ENCODE measurements around the gene UGT1A4. TPM values are rescaled to one million over a fixed set of nuclear protein-coding genes. Genes with fewer than 3 reads are reported as not detected.

UGT1A4 gene
- not detected in 2 replicates for total RNA-seq

DNA sequence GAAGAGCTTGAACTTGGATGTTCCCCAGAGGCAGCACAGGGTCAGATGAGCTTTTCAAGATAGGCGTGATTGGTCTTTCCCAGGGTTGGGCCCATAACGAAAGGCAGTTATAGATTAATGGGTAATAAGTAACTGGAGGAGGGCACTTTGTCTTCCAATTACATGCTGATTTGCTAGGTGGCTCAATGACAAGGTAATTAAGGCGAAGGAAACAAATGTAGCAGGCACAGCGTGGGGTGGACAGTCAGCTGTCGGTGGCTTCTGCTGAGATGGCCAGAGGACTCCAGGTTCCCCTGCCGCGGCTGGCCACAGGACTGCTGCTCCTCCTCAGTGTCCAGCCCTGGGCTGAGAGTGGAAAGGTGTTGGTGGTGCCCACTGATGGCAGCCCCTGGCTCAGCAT is at the start of gene UGT1A4:
UGT1A4 (plus strand) TSS at position 185 of the 400 bp plus-strand sequence; CDS start at position 270, 85 bp downstream.

GRCh38 chr2:233671290-233672161 is 47.0 kb upstream of the UGT1A4 start, which contains the start of gene UGT1A9:
Gene UGT1A9 (plus strand): TSS chr2:233671898. CDS start chr2:233671935, 37 bp downstream.

DNA sequence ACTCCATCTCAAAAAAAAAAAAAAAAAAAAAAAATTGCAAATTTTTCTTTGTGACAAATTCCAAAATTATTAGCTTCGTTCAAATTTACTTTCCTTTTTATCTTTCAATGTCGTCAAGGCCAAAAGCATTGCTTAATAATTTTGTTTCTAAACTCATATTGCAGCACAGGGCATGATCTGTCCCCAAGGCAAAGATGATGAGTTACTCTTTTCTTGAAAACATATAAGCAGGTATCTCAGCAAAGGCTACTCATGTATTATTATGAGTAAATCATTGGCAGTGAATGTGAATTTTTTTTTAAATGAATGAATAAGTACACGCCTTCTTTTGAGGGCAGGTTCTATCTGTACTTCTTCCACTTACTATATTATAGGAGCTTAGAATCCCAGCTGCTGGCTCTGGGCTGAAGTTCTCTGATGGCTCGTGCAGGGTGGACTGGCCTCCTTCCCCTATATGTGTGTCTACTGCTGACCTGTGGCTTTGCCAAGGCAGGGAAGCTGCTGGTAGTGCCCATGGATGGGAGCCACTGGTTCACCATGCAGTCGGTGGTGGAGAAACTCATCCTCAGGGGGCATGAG is 36.9 kb upstream of the UGT1A4 start, which contains the start of gene UGT1A7:
UGT1A7 (plus strand) TSS at position 381 of the 579 bp plus-strand sequence; CDS start at position 418, 37 bp downstream.

DNA sequence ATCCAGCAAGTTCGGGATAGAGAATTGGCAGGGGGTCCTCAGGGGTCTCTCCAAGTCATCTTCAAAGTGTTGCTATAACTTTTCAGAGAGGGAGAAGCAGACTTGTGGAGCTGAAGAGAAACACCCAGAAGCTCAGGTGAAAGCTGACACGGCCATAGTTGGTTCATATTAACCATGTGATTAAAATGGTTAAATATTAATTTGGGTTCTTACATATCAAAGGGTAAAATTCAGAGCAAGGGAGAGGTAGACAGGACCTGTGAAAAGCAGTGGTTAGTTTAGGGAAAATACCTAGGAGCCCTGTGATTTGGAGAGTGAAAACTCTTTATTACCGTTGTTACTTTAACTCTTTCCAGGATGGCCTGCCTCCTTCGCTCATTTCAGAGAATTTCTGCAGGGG is 25.9 kb upstream of the UGT1A4 start, which contains the start of gene UGT1A6:
UGT1A6 (plus strand) TSS at position 243 of the 400 bp plus-strand sequence; CDS start at position 358, 115 bp downstream.

GRCh38 chr2:233712611-233713261 is 5.8 kb upstream of the UGT1A4 start, which contains the start of gene UGT1A5:
Gene UGT1A5 (plus strand): TSS chr2:233712907. CDS start chr2:233712992, 85 bp downstream.

DNA sequence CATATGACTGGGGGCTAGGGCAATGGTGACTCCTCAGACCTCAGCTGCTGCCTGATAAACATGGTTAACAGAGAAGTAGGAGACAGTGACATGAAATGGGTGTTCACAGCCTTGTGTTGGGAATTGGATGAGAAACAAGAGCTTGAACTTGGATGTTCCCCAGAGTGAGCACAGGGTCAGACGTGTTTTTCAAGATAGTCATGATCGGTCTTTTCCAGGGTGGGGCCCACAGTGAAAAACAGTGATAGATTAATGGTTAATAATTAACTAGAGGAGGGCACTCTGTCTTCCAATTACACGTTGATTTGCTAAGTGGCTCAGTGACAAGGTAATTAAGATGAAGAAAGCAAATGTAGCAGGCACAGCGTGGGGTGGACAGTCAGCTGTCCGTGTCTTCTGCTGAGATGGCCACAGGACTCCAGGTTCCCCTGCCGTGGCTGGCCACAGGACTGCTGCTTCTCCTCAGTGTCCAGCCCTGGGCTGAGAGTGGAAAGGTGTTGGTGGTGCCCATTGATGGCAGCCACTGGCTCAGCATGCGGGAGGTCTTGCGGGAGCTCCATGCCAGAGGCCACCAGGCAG is 10.3 kb downstream of the UGT1A4 start, which contains the start of gene UGT1A3:
UGT1A3 (plus strand) TSS at position 320 of the 579 bp plus-strand sequence; CDS start at position 405, 85 bp downstream.

GRCh38 chr2:233760043-233760442 is 41.5 kb downstream of the UGT1A4 start, which contains the start of gene UGT1A1:
Gene UGT1A1 (plus strand): TSS chr2:233760270. CDS start chr2:233760288, 18 bp downstream.

DNA sequence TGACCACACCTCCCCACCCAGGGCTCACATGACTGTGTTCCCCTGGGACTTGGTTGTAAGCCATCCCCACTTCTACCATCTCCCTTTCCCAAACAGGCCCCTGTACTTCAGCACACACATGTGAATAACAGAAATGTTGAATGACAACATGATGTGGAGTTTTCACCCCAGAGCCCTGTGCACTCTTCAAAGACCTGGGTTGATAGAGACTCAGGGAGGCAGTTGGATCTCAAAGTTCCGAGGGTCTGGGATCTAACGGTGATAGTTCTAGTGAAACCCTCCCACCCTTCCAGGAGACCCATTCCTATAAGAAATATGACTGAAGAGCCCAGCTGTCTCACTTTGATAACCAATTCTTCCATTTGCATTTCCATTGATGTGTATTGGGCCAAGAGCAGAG is 59.5 kb downstream of the UGT1A4 start, which contains the start of gene MROH2A:
MROH2A (plus strand) TSS at position 301 of the 400 bp plus-strand sequence. CDS start 1,029 bp downstream, outside the sequence.

Other genes starting within 250 kb of the UGT1A4 start
- 29.3 and 37.9 TPM in 2 replicates for gene USP40, start 152.0 kb upstream of the UGT1A4 start, total RNA-seq
- gene UGT1A8, start 101.1 kb upstream of the UGT1A4 start, total RNA-seq, result not detected in 2 replicates
- 0.22 TPM in 1 of 2 replicates, not detected in the other for gene UGT1A10, start 82.3 kb upstream of the UGT1A4 start, total RNA-seq
- gene UGT1A9, start 46.8 kb upstream of the UGT1A4 start, total RNA-seq, result not detected in 2 replicates
- not detected in 2 replicates for gene UGT1A7, start 36.8 kb upstream of the UGT1A4 start, total RNA-seq
- not detected in 2 replicates for gene UGT1A6, start 25.8 kb upstream of the UGT1A4 start, total RNA-seq
- gene UGT1A5, start 5.8 kb upstream of the UGT1A4 start, total RNA-seq, result not detected in 2 replicates
- not detected in 2 replicates for gene UGT1A3, start 10.3 kb downstream of the UGT1A4 start, total RNA-seq
- gene UGT1A1, start 41.5 kb downstream of the UGT1A4 start, total RNA-seq, result not detected in 2 replicates
- gene MROH2A, start 59.6 kb downstream of the UGT1A4 start, total RNA-seq, result not detected in 2 replicates
- 3.3 and 56.3 TPM in 2 replicates for gene HJURP, start 135.8 kb downstream of the UGT1A4 start, total RNA-seq
- gene TRPM8, start 198.6 kb downstream of the UGT1A4 start, total RNA-seq, result 0.14 TPM in 1 of 2 replicates, not detected in the other

All from placental pericyte (primary cell).